ENCODE measurements around the gene TAS2R1.
A peak's percentile ranks its signal among the peaks of the same experiment; 100 is the strongest.

The TAS2R1 gene

DNA sequence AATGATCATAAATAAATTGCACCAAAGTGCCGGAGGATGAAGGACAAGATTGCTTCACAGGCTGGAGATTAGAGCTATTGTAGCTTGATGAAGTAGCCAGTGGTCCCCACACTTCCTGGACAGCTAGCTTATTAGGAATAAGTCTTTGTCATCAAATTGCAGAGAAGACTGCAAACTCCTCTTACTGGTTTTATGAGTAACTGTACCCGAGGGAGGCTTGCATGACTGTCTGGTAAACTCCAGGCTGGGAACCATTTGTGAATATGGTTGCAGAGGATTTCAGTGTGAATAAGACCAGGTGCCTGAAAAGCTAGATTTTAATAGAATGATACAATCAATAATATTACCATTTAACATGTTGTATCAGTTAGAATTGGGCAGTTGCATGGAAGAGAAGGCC is 47.7 kb downstream of the TAS2R1 start:
- DNase-seq = peak; percentile 11

Measured in fibroblast of skin of abdomen (primary cell).